ENCODE data around the gene TP53AIP1.

Gene TP53AIP1

DNA sequence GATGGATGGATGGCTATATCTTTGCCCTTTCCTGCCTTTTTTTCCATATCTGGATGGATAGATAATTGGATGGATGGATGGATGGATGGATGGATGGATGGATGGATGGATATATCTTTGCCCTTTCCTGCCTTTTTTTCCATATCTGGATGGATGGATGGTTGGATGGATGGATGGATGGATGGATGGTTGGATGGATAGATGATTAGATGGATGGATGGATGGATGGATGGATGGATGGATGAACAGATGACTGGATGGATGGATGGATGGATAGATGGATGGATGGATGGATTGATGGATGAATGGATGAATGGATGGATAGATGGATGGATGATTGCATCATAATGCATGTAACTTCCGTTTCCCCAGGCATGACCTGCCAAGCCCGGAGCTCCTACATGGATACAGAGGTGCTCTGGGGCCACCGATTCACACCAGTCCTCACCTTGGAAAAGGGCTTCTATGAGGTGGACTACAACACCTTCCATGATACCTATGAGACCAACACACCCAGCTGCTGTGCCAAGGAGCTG is 26.6 kb downstream of the TP53AIP1 start:
- WGBS (ENCODE audit: insufficient coverage), result no CpG with 5 or more reads among the region's 3 CpGs
- CTCF ChIA-PET, result interaction anchor here (1.7 kb wide), 1 partner anchor 33 kb away, joined by 6 read pairs; no protein-coding TSS in a partner anchor

GRCh38 chr11:128915149-128915521 is 27.5 kb downstream of the TP53AIP1 start:
- WGBS (ENCODE audit: insufficient coverage), result 93% methylated on average over 4 of the region's 6 CpGs
- POLR2A ChIA-PET, result no interaction called here
- CTCF ChIA-PET, result interaction anchor here (1.6 to 4.1 kb wide), 3 partner anchors 9 to 33 kb away, joined by 4 to 18 read pairs (median 11); no protein-coding TSS in a partner anchor

More for the DNA sequence above, 26.6 kb downstream of the TP53AIP1 start:
- Histone ChIP-seq H3K4me3 (ENCODE audit: control insufficient read depth in 1 of 7, extremely low read depth in 1 of 7, insufficient read depth in 4 of 7, low read depth in 2 of 7, low read length in 6 of 7) (peak overlapping the region in 1 of 7 experiments; percentile 28), H3K9me3 (ENCODE audit: control extremely low read depth in 1 of 5, control insufficient read depth in 4 of 5, insufficient read depth in 2 of 5, low read depth in 1 of 5, low read length in 4 of 5) (peaks cover 0 to 5% (median 2%) of the 10 kb centered on the region in 5 experiments), H3K27me3 (replicated peaks in 2 of 5; ENCODE audit: control insufficient read depth in 4 of 5, insufficient read depth in 5 of 5, low read length in 4 of 5) (peaks cover 0 to 5% (median 0%) of the 10 kb centered on the region in 5 experiments), H3K36me3 (ENCODE audit: control insufficient read depth in 4 of 4, insufficient read depth in 4 of 4, low read length in 3 of 4) (no peaks in the 10 kb centered on the region), H3K4me1 (ENCODE audit: control extremely low read depth in 1 of 4, control insufficient read depth in 4 of 4, insufficient read depth in 4 of 4, low read length in 3 of 4) (peaks cover 0 to 34% (median 20%) of the 10 kb centered on the region in 4 experiments), H3K27ac (ENCODE audit: insufficient read depth in 1 of 2, low read depth in 1 of 2, low read length in 2 of 2, poor library complexity in 1 of 2, severe bottlenecking in 2 of 2) (no peak overlapping the region)
- POLR2A ChIA-PET, result no interaction called here
- no peak for DNase-seq

GRCh38 chr11:128914216-128915148 is 28.2 kb downstream of the TP53AIP1 start:
- CTCF ChIA-PET, result interaction anchor here (1.1 to 4.1 kb wide), 5 partner anchors 8 to 34 kb away, joined by 3 to 18 read pairs (median 4); no protein-coding TSS in a partner anchor
- Histone ChIP-seq H3K9me3 (ENCODE audit: control extremely low read depth in 1 of 5, control insufficient read depth in 4 of 5, insufficient read depth in 2 of 5, low read depth in 1 of 5, low read length in 4 of 5) (peaks cover 0 to 5% (median 2%) of the 10 kb centered on the region in 5 experiments), H3K27ac (ENCODE audit: insufficient read depth in 1 of 2, low read depth in 1 of 2, low read length in 2 of 2, poor library complexity in 1 of 2, severe bottlenecking in 2 of 2) (no peak overlapping the region), H3K36me3 (ENCODE audit: control insufficient read depth in 4 of 4, insufficient read depth in 4 of 4, low read length in 3 of 4) (no peaks in the 10 kb centered on the region), H3K4me3 (ENCODE audit: control insufficient read depth in 1 of 7, extremely low read depth in 1 of 7, insufficient read depth in 4 of 7, low read depth in 2 of 7, low read length in 6 of 7) (no peak overlapping the region), H3K4me1 (ENCODE audit: control extremely low read depth in 1 of 4, control insufficient read depth in 4 of 4, insufficient read depth in 4 of 4, low read length in 3 of 4) (peaks cover 0 to 34% (median 20%) of the 10 kb centered on the region in 4 experiments), H3K27me3 (replicated peaks in 2 of 5; ENCODE audit: control insufficient read depth in 4 of 5, insufficient read depth in 5 of 5, low read length in 4 of 5) (peaks cover 0 to 5% (median 0%) of the 10 kb centered on the region in 5 experiments)
- no peak for DNase-seq
- WGBS (ENCODE audit: insufficient coverage), result 90% methylated on average over 11 of the region's 18 CpGs
- POLR2A ChIA-PET, result no interaction called here

More at GRCh38 chr11:128915149-128915521, 27.5 kb downstream of the TP53AIP1 start:
- Histone ChIP-seq H3K27me3 (replicated peaks in 2 of 5; ENCODE audit: control insufficient read depth in 4 of 5, insufficient read depth in 5 of 5, low read length in 4 of 5) (peaks cover 0 to 5% (median 0%) of the 10 kb centered on the region in 5 experiments), H3K27ac (ENCODE audit: insufficient read depth in 1 of 2, low read depth in 1 of 2, low read length in 2 of 2, poor library complexity in 1 of 2, severe bottlenecking in 2 of 2) (no peak overlapping the region), H3K36me3 (ENCODE audit: control insufficient read depth in 4 of 4, insufficient read depth in 4 of 4, low read length in 3 of 4) (no peaks in the 10 kb centered on the region), H3K9me3 (ENCODE audit: control extremely low read depth in 1 of 5, control insufficient read depth in 4 of 5, insufficient read depth in 2 of 5, low read depth in 1 of 5, low read length in 4 of 5) (peaks cover 0 to 5% (median 2%) of the 10 kb centered on the region in 5 experiments), H3K4me1 (ENCODE audit: control extremely low read depth in 1 of 4, control insufficient read depth in 4 of 4, insufficient read depth in 4 of 4, low read length in 3 of 4) (peaks cover 0 to 34% (median 20%) of the 10 kb centered on the region in 4 experiments), H3K4me3 (ENCODE audit: control insufficient read depth in 1 of 7, extremely low read depth in 1 of 7, insufficient read depth in 4 of 7, low read depth in 2 of 7, low read length in 6 of 7) (no peak overlapping the region)
- no peak for DNase-seq

GRCh38 chr11:128913806-128914205 is 28.9 kb downstream of the TP53AIP1 start:
- POLR2A ChIA-PET, result no interaction called here
- H3K9me3 ChIP-seq (ENCODE audit: control extremely low read depth in 1 of 5, control insufficient read depth in 4 of 5, insufficient read depth in 2 of 5, low read depth in 1 of 5, low read length in 4 of 5), result peaks cover 0 to 5% (median 2%) of the 10 kb centered on the region in 5 experiments
- no peaks in the 10 kb centered on the region for H3K36me3 ChIP-seq (ENCODE audit: control insufficient read depth in 4 of 4, insufficient read depth in 4 of 4, low read length in 3 of 4)
- H3K27me3 ChIP-seq (replicated peaks in 2 of 5; ENCODE audit: control insufficient read depth in 4 of 5, insufficient read depth in 5 of 5, low read length in 4 of 5), result peaks cover 0 to 4% (median 0%) of the 10 kb centered on the region in 5 experiments
- no peak overlapping the region for H3K4me3 ChIP-seq (ENCODE audit: control insufficient read depth in 1 of 7, extremely low read depth in 1 of 7, insufficient read depth in 4 of 7, low read depth in 2 of 7, low read length in 6 of 7)
- H3K4me1 ChIP-seq (ENCODE audit: control extremely low read depth in 1 of 4, control insufficient read depth in 4 of 4, insufficient read depth in 4 of 4, low read length in 3 of 4), result peaks cover 0 to 34% (median 20%) of the 10 kb centered on the region in 4 experiments
- 98% methylated on average over 5 of the region's 5 CpGs for WGBS (ENCODE audit: insufficient coverage)
- CTCF ChIA-PET, result interaction anchor here (1.1 to 4.1 kb wide), 7 partner anchors 8 to 34 kb away, joined by 3 to 18 read pairs (median 5); no protein-coding TSS in a partner anchor
- H3K27ac ChIP-seq (ENCODE audit: insufficient read depth in 1 of 2, low read depth in 1 of 2, low read length in 2 of 2, poor library complexity in 1 of 2, severe bottlenecking in 2 of 2), result no peak overlapping the region
- no peak for DNase-seq

- Histone ChIP-seq H3K36me3 (ENCODE audit: control insufficient read depth in 4 of 4, insufficient read depth in 4 of 4, low read length in 3 of 4) (no peaks in the 10 kb centered on the region), H3K27me3 (replicated peaks in 2 of 5; ENCODE audit: control insufficient read depth in 4 of 5, insufficient read depth in 5 of 5, low read length in 4 of 5) (peaks cover 0 to 3% (median 0%) of the 10 kb centered on the region in 5 experiments), H3K4me3 (ENCODE audit: control insufficient read depth in 1 of 7, extremely low read depth in 1 of 7, insufficient read depth in 4 of 7, low read depth in 2 of 7, low read length in 6 of 7) (no peak overlapping the region), H3K9me3 (ENCODE audit: control extremely low read depth in 1 of 5, control insufficient read depth in 4 of 5, insufficient read depth in 2 of 5, low read depth in 1 of 5, low read length in 4 of 5) (peaks cover 0 to 5% (median 2%) of the 10 kb centered on the region in 5 experiments), H3K4me1 (ENCODE audit: control extremely low read depth in 1 of 4, control insufficient read depth in 4 of 4, insufficient read depth in 4 of 4, low read length in 3 of 4) (peaks cover 7 to 40% (median 24%) of the 10 kb centered on the region in 4 experiments), H3K27ac (ENCODE audit: insufficient read depth in 1 of 2, low read depth in 1 of 2, low read length in 2 of 2, poor library complexity in 1 of 2, severe bottlenecking in 2 of 2) (no peak overlapping the region)
- no peak for DNase-seq
- POLR2A ChIA-PET, result no interaction called here
- 99% methylated on average over 13 of the region's 18 CpGs for WGBS (ENCODE audit: insufficient coverage)
- CTCF ChIA-PET, result interaction anchor here (2.1 to 12.2 kb wide), 3 partner anchors 8 to 37 kb away, joined by 9 to 153 read pairs (median 18); no protein-coding TSS in a partner anchor
Observed at GRCh38 chr11:128911701-128912100, 31.0 kb downstream of the TP53AIP1 start.

GRCh38 chr11:128911239-128911638 is 31.4 kb downstream of the TP53AIP1 start:
- CTCF ChIA-PET, result interaction anchor here (1.5 to 12.2 kb wide), 4 partner anchors 21 to 38 kb away, joined by 4 to 153 read pairs (median 12); no protein-coding TSS in a partner anchor
- no peak overlapping the region for H3K27ac ChIP-seq (ENCODE audit: insufficient read depth in 1 of 2, low read depth in 1 of 2, low read length in 2 of 2, poor library complexity in 1 of 2, severe bottlenecking in 2 of 2)
- H3K9me3 ChIP-seq (ENCODE audit: control extremely low read depth in 1 of 5, control insufficient read depth in 4 of 5, insufficient read depth in 2 of 5, low read depth in 1 of 5, low read length in 4 of 5), result peaks cover 0 to 6% (median 4%) of the 10 kb centered on the region in 5 experiments
- POLR2A ChIA-PET, result no interaction called here
- no peaks in the 10 kb centered on the region for H3K36me3 ChIP-seq (ENCODE audit: control insufficient read depth in 4 of 4, insufficient read depth in 4 of 4, low read length in 3 of 4)
- WGBS (ENCODE audit: insufficient coverage), result 98% methylated on average over 15 of the region's 17 CpGs
- no peak overlapping the region for H3K4me3 ChIP-seq (ENCODE audit: control insufficient read depth in 1 of 7, extremely low read depth in 1 of 7, insufficient read depth in 4 of 7, low read depth in 2 of 7, low read length in 6 of 7)
- no peak for DNase-seq
- H3K27me3 ChIP-seq (replicated peaks in 2 of 5; ENCODE audit: control insufficient read depth in 4 of 5, insufficient read depth in 5 of 5, low read length in 4 of 5), result peaks cover 0 to 3% (median 0%) of the 10 kb centered on the region in 5 experiments
- peaks cover 7 to 40% (median 23%) of the 10 kb centered on the region in 4 experiments for H3K4me1 ChIP-seq (ENCODE audit: control extremely low read depth in 1 of 4, control insufficient read depth in 4 of 4, insufficient read depth in 4 of 4, low read length in 3 of 4)

All from common myeloid progenitor, CD34-positive (primary cell).